CD4-positive, alpha-beta T cell (primary cell): ENCODE results near the gene FAT4. TPM values are rescaled to one million over a fixed set of nuclear protein-coding genes. Genes with fewer than 3 reads are reported as not detected.

Source experiments
- ATAC-seq: fragments of 200-7000 bp; cut with Tn5 transposase; one replicate; pipeline ENCODE4 v1.10.0; 2022; ENCODE audit warnings: mild to moderate bottlenecking; ENCODE audit not compliant: poor library complexity
- CTCF ChIA-PET: fragments of 350-600 bp; sonication (Branson Sonifier 250); formaldehyde crosslinking; loops from one replicate; lab custom pipeline; 2021; ENCODE audit warnings: antibody characterized with exemption, inconsistent platforms; lab: Charles Lee
- POLR2A ChIA-PET: fragments of 350-600 bp; sonication (Branson Sonifier 250); formaldehyde crosslinking; loops from one replicate; lab custom pipeline; 2021; ENCODE audit warnings: antibody characterized with exemption, inconsistent platforms; lab: Charles Lee
- DNase-seq, 14 experiments: peaks; one replicate each; pipeline ENCODE4 v3.0.0-alpha.2; 2013 to 2020; ENCODE audit warnings: mixed read lengths in 2 of 14
- H3K27ac ChIP-seq, 2 donors: one replicate each; pipeline versions ENCODE4 v1.5.1 to v1.7.0; 2013; ENCODE audit warnings: low read length in 2 of 2, low read depth in 1 of 2, mild to moderate bottlenecking in 1 of 2
- H3K27me3 ChIP-seq, 2 experiments: 1 replicate in 1 of 2; 2 replicates in 1 of 2; pipeline versions ENCODE4 v1.6.1 to v1.7.0; 2013; ENCODE audit warnings: low read length in 2 of 2, control low read depth in 1 of 2, mild to moderate bottlenecking in 1 of 2, moderate library complexity in 1 of 2; ENCODE audit not compliant: insufficient read depth in 2 of 2, control insufficient read depth in 1 of 2
- H3K36me3 ChIP-seq: one replicate; pipeline ENCODE4 v1.6.1; 2013; ENCODE audit warnings: low read length, control low read depth; ENCODE audit not compliant: insufficient read depth
- H3K4me1 ChIP-seq: one replicate; pipeline ENCODE4 v1.6.1; 2013; ENCODE audit warnings: low read length, control low read depth; ENCODE audit not compliant: insufficient read depth
- H3K4me3 ChIP-seq: one replicate; pipeline ENCODE4 v1.5.1; 2013; ENCODE audit warnings: mild to moderate bottlenecking, low read length, moderate library complexity
- H3K9me3 ChIP-seq, 2 experiments: 1 replicate in 1 of 2; 2 replicates in 1 of 2; pipeline versions ENCODE4 v1.6.1 to v1.7.0; 2013; ENCODE audit warnings: low read length in 2 of 2, mild to moderate bottlenecking in 2 of 2, control low read depth in 1 of 2, moderate library complexity in 1 of 2; ENCODE audit not compliant: control insufficient read depth in 1 of 2, insufficient read depth in 1 of 2
- H3K27ac Mint-ChIP-seq: one replicate; pipeline ENCODE4 v1.8.0; 2020; ENCODE audit warnings: mixed read lengths
- H3K27me3 Mint-ChIP-seq: one replicate; pipeline ENCODE4 v1.8.0; 2021; ENCODE audit warnings: mixed read lengths
- H3K36me3 Mint-ChIP-seq: one replicate; pipeline ENCODE4 v1.8.0; 2021; ENCODE audit warnings: low read depth, mixed read lengths
- H3K4me1 Mint-ChIP-seq: one replicate; pipeline ENCODE4 v1.8.0; 2021; ENCODE audit warnings: low read depth, mixed read lengths
- H3K4me3 Mint-ChIP-seq: one replicate; pipeline ENCODE4 v1.8.0; 2020; ENCODE audit warnings: mild to moderate bottlenecking, mixed read lengths
- H3K9me3 Mint-ChIP-seq: one replicate; pipeline ENCODE4 v1.8.0; 2020; ENCODE audit warnings: mixed read lengths
- intact Hi-C, 2 experiments: fragments of 100-400 bp; cut with DNase I in 1 of 2; cut with micrococcal nuclease in 1 of 2; formaldehyde crosslinking; loops; one replicate each; pipeline versions ENCODE4 v1.15.1 to v1.9.0; 2023 to 2025; cut with DNase I, micrococcal nuclease
- polyA plus RNA-seq, 2 donors: library from polyadenylated mRNA; unstranded; fragments of 120-200 nt; gene quantifications; one replicate each; pipeline ENCODE4 v1.2.1, GENCODE V29; 2013
- total RNA-seq, 174 experiments: library from RNA in 2 of 174; stranded (reverse) in 2 of 174; gene quantifications; one replicate each; pipeline ENCODE4 v1.2.3 and lab custom pipeline; 2021 to 2026
- TF ChIP-seq, protein P1 (sequence below): fragments of 200-600 bp; IDR thresholded peaks from one replicate; pipeline ENCODE4 v1.8.0; 2022; ENCODE audit warnings: antibody characterized with exemption, mild to moderate bottlenecking

Gene FAT4, protein sequence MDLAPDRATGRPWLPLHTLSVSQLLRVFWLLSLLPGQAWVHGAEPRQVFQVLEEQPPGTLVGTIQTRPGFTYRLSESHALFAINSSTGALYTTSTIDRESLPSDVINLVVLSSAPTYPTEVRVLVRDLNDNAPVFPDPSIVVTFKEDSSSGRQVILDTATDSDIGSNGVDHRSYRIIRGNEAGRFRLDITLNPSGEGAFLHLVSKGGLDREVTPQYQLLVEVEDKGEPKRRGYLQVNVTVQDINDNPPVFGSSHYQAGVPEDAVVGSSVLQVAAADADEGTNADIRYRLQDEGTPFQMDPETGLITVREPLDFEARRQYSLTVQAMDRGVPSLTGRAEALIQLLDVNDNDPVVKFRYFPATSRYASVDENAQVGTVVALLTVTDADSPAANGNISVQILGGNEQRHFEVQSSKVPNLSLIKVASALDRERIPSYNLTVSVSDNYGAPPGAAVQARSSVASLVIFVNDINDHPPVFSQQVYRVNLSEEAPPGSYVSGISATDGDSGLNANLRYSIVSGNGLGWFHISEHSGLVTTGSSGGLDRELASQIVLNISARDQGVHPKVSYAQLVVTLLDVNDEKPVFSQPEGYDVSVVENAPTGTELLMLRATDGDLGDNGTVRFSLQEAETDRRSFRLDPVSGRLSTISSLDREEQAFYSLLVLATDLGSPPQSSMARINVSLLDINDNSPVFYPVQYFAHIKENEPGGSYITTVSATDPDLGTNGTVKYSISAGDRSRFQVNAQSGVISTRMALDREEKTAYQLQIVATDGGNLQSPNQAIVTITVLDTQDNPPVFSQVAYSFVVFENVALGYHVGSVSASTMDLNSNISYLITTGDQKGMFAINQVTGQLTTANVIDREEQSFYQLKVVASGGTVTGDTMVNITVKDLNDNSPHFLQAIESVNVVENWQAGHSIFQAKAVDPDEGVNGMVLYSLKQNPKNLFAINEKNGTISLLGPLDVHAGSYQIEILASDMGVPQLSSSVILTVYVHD (N-terminal part only)
- not detected for total RNA-seq
- not detected for polyA plus RNA-seq (2013, experiment 1 of 2)
- polyA plus RNA-seq (2013, experiment 2 of 2), result 0.46 TPM
- total RNA-seq (lab: John Stamatoyannopoulos, UW), result 0 to 1.2 (median 0.08) reads per million in 172 experiments

DNA sequence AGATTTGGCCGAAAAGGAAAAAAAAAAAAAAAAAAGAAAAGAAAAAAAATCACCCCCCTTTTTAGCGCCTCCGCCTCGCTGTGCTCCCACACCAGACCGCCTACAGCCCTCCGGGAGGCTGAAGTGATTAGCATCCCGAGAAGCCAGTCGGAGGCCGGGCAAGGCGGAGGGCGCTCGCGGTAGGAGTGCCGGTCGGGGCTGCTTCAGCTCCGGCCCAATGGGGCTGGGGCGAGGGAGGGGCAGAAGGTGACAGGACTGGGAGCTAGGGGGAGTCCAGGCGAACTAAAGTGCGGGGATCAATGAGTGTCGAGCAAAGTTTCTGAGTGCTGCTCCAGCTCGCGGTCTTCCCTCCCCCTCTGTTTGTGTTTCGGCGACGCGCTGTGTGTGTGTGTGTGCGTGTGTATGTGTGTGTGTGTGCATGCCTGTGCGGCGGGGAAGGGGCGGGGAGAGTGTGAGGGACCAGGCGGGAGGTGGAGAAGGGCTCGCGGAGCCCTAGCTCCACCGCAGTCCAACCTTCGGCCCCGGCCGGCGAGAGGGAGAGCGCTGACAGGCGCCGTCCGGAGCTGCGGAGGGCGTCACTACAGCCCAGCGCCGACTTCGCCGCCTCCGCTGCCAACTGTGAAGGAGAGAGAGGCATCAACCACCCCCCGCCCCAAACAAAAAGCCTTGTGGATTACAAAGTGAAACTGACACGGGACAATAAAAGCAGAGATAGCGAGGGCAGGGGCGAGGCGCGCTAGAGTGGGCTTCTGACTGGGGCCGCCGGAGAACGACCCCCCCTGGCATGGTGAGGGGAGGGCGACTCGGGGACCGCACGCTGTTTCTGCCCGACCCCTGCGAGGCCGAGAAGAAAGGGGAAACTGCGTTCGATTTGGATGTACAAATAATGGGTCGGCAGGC is at the start of gene FAT4:
Gene FAT4, plus strand, starts transcription at position 280 of the 900 bp plus-strand sequence. CDS start 1,457 bp downstream, outside the sequence.
- CTCF ChIA-PET, result no interaction called here

DNA sequence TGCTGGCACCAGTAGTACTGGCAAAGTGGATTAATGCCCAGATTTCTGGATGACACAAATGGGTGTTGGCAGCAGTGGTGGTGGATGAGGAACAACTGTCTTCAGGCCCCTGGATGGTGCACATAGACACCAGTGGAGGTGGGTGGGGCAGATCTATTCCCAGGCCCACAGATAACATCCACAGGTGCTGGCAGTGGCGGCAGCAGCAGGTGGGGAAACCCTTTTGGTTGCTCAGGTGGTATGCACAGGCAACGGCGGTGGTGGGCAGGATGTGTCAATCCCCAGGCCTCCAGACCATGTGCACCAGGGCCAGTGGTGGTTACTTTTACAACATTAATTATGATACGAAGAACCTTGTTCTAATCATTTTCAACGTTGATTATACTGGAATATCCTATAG is 48.9 kb upstream of the FAT4 start:
- CTCF ChIA-PET, result no interaction called here
- POLR2A ChIA-PET, result no interaction called here
- Histone ChIP-seq H3K4me1 (no peaks in the 10 kb centered on the region), H3K27me3 (no peaks in the 10 kb centered on the region), H3K4me3 (no peak overlapping the region), H3K9me3 (peaks cover 0 to 3% of the 10 kb centered on the region in 2 experiments), H3K27ac (no peak overlapping the region), H3K36me3 (no peaks in the 10 kb centered on the region)
- ATAC-seq (no peak), DNase-seq (no peak)
- Mint-ChIP-seq H3K36me3 (no peaks in the 10 kb centered on the region), H3K27me3 (no peaks in the 10 kb centered on the region), H3K4me1 (no peaks in the 10 kb centered on the region), H3K4me3 (no peak overlapping the region), H3K9me3 (no peaks in the 10 kb centered on the region), H3K27ac (no peak overlapping the region)
- TF ChIP-seq, protein P1, sequence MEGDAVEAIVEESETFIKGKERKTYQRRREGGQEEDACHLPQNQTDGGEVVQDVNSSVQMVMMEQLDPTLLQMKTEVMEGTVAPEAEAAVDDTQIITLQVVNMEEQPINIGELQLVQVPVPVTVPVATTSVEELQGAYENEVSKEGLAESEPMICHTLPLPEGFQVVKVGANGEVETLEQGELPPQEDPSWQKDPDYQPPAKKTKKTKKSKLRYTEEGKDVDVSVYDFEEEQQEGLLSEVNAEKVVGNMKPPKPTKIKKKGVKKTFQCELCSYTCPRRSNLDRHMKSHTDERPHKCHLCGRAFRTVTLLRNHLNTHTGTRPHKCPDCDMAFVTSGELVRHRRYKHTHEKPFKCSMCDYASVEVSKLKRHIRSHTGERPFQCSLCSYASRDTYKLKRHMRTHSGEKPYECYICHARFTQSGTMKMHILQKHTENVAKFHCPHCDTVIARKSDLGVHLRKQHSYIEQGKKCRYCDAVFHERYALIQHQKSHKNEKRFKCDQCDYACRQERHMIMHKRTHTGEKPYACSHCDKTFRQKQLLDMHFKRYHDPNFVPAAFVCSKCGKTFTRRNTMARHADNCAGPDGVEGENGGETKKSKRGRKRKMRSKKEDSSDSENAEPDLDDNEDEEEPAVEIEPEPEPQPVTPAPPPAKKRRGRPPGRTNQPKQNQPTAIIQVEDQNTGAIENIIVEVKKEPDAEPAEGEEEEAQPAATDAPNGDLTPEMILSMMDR, result no peak
- intact Hi-C loops, result no loop called here

More for the DNA sequence above, at the start of gene FAT4:
- peaks cover 34% of the 10 kb centered on the region for H3K4me1 ChIP-seq
- peak within 1 kb of the TSS; percentile 59 for H3K4me3 ChIP-seq
- no peaks in the 10 kb centered on the region for H3K36me3 ChIP-seq
- DNase-seq (peak in 7 of 14 experiments; percentile 6 to 42 (median 23)), ATAC-seq (peak; percentile 56)
- peaks cover 58 to 75% of the 10 kb centered on the region in 2 experiments for H3K27me3 ChIP-seq
- Mint-ChIP-seq H3K4me1 (peaks cover 25% of the 10 kb centered on the region), H3K36me3 (no peaks in the 10 kb centered on the region), H3K27me3 (peaks cover 87% of the 10 kb centered on the region), H3K27ac (no peak within 1 kb of the TSS), H3K9me3 (no peaks in the 10 kb centered on the region), H3K4me3 (peak within 1 kb of the TSS; percentile 85)
- intact Hi-C loops, result no loop called here
- H3K27ac ChIP-seq, result no peak within 1 kb of the TSS
- H3K9me3 ChIP-seq, result peaks cover 0 to 34% of the 10 kb centered on the region in 2 experiments
- TF ChIP-seq, protein P1, result no peak
- POLR2A ChIA-PET, result no interaction called here
